OCI-LY7 (cell line): ENCODE measurements around the gene CCDC15. TPM values are rescaled to one million over a fixed set of nuclear protein-coding genes. Genes with fewer than 3 reads are reported as not detected.

Experiments used
- BruUV-seq: library from RNA; stranded (reverse); fragments of 400-500 nt; replicated peaks from 2 replicates; lab custom pipeline; 2021; lab: Mats Ljungman, UMichigan
- CTCF ChIA-PET: fragments of 300-600 bp; sonication (Branson Sonifier 250); formaldehyde crosslinking; loops from one replicate; lab custom pipeline; 2022; ENCODE audit warnings: antibody characterized with exemption; ENCODE audit not compliant: unreplicated experiment; lab: Charles Lee
- POLR2A ChIA-PET: fragments of 300-600 bp; sonication (Branson Sonifier 250); formaldehyde crosslinking; loops from one replicate; lab custom pipeline; 2022; ENCODE audit warnings: antibody characterized with exemption; lab: Charles Lee
- DNase-seq: peaks from one replicate; pipeline ENCODE4 v3.0.0-alpha.2; 2015; ENCODE audit warnings: low spot score
- H2AFZ ChIP-seq: fragments of 200-600 bp; sonication (generic), shearing (Covaris generic); 2 replicates; pipeline ENCODE4 v1.6.1; 2014; ENCODE audit warnings: mild to moderate bottlenecking, antibody characterized with exemption, low read length, moderate library complexity
- H3K27ac ChIP-seq: fragments of 200-600 bp; sonication (generic); 2 replicates; pipeline ENCODE4 v1.5.1; 2014; ENCODE audit warnings: mixed run types, low read depth, mild to moderate bottlenecking, moderate library complexity, low read length, inconsistent platforms; ENCODE audit not compliant: poor library complexity, severe bottlenecking
- H3K36me3 ChIP-seq: fragments of 200-600 bp; sonication (generic); 2 replicates; pipeline ENCODE4 v1.6.1; 2014; ENCODE audit warnings: mild to moderate bottlenecking, antibody characterized with exemption, low read length, moderate library complexity, mixed read lengths; ENCODE audit not compliant: insufficient read depth
- H3K4me1 ChIP-seq: fragments of 200-600 bp; sonication (generic); 2 replicates; pipeline ENCODE4 v1.5.1; 2014; ENCODE audit warnings: mild to moderate bottlenecking, low read length; ENCODE audit not compliant: insufficient read depth, poor library complexity, severe bottlenecking
- H3K4me2 ChIP-seq: fragments of 200-600 bp; sonication (generic); 2 replicates; pipeline ENCODE4 v1.6.1; 2014; ENCODE audit warnings: mild to moderate bottlenecking, low read length
- H3K4me3 ChIP-seq: fragments of 200-600 bp; sonication (generic); 2 replicates; pipeline ENCODE4 v1.5.1; 2014; ENCODE audit warnings: mild to moderate bottlenecking, low read depth, low read length; ENCODE audit not compliant: poor library complexity, severe bottlenecking
- H3K79me2 ChIP-seq: fragments of 200-600 bp; sonication (generic); 2 replicates; pipeline ENCODE4 v1.6.1; 2016; ENCODE audit warnings: low read depth, mild to moderate bottlenecking, low read length, moderate library complexity, mixed read lengths; ENCODE audit not compliant: insufficient read depth
- H3K9me2 ChIP-seq: fragments of 200-600 bp; sonication (generic); 2 replicates; pipeline ENCODE4 v1.6.1; 2016; ENCODE audit warnings: mild to moderate bottlenecking, low read length, mixed read lengths; ENCODE audit not compliant: insufficient read depth
- H3K9me3 ChIP-seq: fragments of 200-600 bp; sonication (generic); 2 replicates; pipeline ENCODE4 v1.6.1; 2014; ENCODE audit warnings: mild to moderate bottlenecking, mixed run types, low read length, mixed read lengths
- H4K20me1 ChIP-seq: fragments of 200-600 bp; sonication (generic); 2 replicates; pipeline ENCODE4 v1.6.1; 2014; ENCODE audit warnings: mild to moderate bottlenecking, antibody characterized with exemption, low read length, moderate library complexity, mixed read lengths; ENCODE audit not compliant: insufficient read depth
- EZH2phosphoT487 ChIP-seq: fragments of 200-600 bp; sonication (generic); IDR thresholded peaks from 2 replicates; pipeline ENCODE4 v1.6.1; 2018; ENCODE audit warnings: low read depth, borderline replicate concordance, mild to moderate bottlenecking, mixed run types, antibody characterized with exemption, low read length, moderate library complexity, mixed read lengths
- intact Hi-C: fragments of 100-400 bp; cut with micrococcal nuclease; formaldehyde crosslinking; loops from one replicate; pipeline ENCODE4 v1.10.0; 2022; ENCODE audit not compliant: unreplicated experiment
- total RNA-seq, 2 experiments: library from RNA; depleted of rRNA in 1 of 2; stranded (reverse); fragments of >200 nt in 1 of 2; shearing (Covaris generic) in 1 of 2; gene quantifications; 2 replicates each; pipeline ENCODE4 v1.2.3, GENCODE V29; 2014 to 2022
- TF ChIP-seq, protein P1 (sequence below): fragments of 200-600 bp; sonication (generic); conservative IDR thresholded peaks from 2 replicates; pipeline ENCODE4 v1.5.1; 2014; ENCODE audit warnings: mild to moderate bottlenecking, antibody characterized with exemption, low read length, moderate library complexity, mixed read lengths

The CCDC15 gene
- total RNA-seq, 2 experiments from 2014 or later = 9.6 to 10.6 TPM

DNA sequence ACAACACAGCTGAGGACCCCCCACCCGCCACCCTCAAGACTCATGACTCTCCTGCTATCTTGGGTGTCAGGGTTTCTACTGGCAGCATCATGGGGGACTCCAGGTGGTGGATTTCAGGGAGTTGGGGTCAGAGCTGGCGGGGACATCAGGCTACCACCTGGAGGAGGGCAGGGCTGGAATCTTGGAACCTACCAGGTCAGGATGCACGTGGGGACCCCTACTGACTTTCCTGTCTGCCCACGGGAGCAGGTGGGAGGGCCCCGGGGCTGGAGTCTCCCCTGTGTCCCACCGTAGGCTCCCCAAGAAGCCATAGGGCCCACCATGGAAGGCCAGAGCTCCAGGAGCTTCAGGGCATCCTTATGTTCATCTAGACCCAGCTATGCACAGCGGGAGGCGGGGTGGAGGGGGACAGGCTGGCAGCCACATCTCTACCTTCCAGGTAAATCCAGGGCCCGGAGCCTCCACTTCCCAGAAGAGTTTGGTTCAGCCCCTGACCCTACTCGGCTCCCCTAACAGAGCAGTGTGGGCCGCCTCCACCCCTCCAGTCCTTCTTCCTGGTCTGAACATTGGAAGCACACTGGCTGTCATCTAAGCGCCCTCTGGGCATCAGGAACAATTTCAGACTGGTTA lies 119.1 kb downstream of the CCDC15 start:
- POLR2A ChIA-PET = interaction anchor here (0.8 to 1.3 kb wide), 6 partner anchors 9 to 112 kb away, joined by 3 to 4 read pairs (median 4); partner anchors contain the start of gene TMEM218
- peaks cover 45% of the 10 kb centered on the region for H3K4me1 ChIP-seq
- H4K20me1 ChIP-seq = no peaks in the 10 kb centered on the region
- intact Hi-C loops = loop anchor here (2.0 to 5.0 kb wide), 2 partner anchors 39 to 118 kb away; partner anchors contain the start of genes CCDC15 and TMEM218
- H3K36me3 ChIP-seq = no peaks in the 10 kb centered on the region
- no TSS peak for BruUV-seq
- no peaks in the 10 kb centered on the region for H3K79me2 ChIP-seq
- H3K4me3 ChIP-seq = peak overlapping the region; percentile 31
- H3K9me3 ChIP-seq = no peaks in the 10 kb centered on the region
- CTCF ChIA-PET = interaction anchor here (0.8 to 1.4 kb wide), 4 partner anchors 14 to 119 kb away, joined by 3 to 7 read pairs (median 4); no protein-coding TSS in a partner anchor
- peak overlapping the region; percentile 77 for H3K4me2 ChIP-seq
- peak overlapping the region; percentile 72; the same call in 1 of the 2 replicates for H2AFZ ChIP-seq
- TF ChIP-seq, protein P1, sequence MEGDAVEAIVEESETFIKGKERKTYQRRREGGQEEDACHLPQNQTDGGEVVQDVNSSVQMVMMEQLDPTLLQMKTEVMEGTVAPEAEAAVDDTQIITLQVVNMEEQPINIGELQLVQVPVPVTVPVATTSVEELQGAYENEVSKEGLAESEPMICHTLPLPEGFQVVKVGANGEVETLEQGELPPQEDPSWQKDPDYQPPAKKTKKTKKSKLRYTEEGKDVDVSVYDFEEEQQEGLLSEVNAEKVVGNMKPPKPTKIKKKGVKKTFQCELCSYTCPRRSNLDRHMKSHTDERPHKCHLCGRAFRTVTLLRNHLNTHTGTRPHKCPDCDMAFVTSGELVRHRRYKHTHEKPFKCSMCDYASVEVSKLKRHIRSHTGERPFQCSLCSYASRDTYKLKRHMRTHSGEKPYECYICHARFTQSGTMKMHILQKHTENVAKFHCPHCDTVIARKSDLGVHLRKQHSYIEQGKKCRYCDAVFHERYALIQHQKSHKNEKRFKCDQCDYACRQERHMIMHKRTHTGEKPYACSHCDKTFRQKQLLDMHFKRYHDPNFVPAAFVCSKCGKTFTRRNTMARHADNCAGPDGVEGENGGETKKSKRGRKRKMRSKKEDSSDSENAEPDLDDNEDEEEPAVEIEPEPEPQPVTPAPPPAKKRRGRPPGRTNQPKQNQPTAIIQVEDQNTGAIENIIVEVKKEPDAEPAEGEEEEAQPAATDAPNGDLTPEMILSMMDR = no peak
- no peak for TF ChIP-seq EZH2phosphoT487
- DNase-seq = no peak
- no peaks in the 10 kb centered on the region for H3K9me2 ChIP-seq
- peak overlapping the region; percentile 64 for H3K27ac ChIP-seq

DNA sequence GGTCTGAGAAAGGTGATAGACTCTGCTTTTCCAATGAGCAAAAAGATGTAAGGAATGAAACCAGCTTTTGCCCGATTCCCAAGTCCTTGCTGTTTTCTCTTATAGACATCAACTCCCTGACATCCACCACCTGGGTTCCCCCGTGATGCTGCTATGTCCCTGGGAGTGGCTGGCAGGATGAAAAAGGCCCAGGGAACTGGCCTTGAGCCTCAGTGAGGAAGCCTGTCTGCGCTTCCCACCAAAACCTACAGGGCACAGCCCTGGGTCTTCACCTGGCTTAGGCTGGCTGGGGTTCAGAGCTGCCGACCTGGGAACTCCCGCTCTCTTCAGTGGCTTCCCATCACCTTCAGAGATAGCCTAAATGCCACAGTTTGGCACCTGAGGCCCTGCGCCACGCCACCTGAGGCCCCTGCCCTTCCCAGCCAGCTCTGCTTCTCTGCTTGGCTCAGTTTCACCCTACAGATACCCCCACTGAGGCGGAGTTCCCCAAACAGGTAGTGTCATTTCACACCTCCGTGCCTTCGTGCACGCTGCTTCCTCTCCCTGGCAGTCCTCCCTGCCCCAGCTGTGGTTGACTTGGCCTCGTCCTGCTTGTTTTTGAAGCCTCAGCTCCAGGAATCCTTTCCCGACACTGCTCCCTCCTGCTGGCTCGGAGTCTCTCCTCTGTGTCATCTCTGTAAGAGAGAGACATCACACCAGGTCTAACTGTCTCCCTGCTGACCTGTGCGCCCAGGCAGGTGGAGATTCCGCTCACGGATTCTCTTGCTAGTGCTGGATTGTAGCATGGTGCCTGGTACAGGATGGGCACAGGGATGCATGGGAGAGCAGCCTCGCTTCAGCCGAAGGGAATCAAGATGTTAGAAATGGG lies 119.8 kb downstream of the CCDC15 start:
- ChIA-PET POLR2A (interaction anchor here (0.6 kb wide), 1 partner anchor 1972 kb away, joined by 5 read pairs; no protein-coding TSS in a partner anchor), CTCF (interaction anchor here (0.9 kb wide), 1 partner anchor 13 kb away, joined by 3 read pairs; no protein-coding TSS in a partner anchor)
- Histone ChIP-seq H3K9me2 (no peaks in the 10 kb centered on the region), H3K9me3 (no peaks in the 10 kb centered on the region), H3K4me2 (peak overlapping the region; percentile 77), H3K79me2 (no peaks in the 10 kb centered on the region), H3K36me3 (no peaks in the 10 kb centered on the region), H3K4me1 (peaks cover 45% of the 10 kb centered on the region), H2AFZ (no peak overlapping the region), H3K27ac (no peak overlapping the region), H3K4me3 (no peak overlapping the region), H4K20me1 (no peaks in the 10 kb centered on the region)
- DNase-seq = peak; percentile 27
- intact Hi-C loops = loop anchor here (2.0 to 5.0 kb wide), 2 partner anchors 38 to 119 kb away; partner anchors contain the start of genes CCDC15 and TMEM218
- BruUV-seq = no TSS peak
- TF ChIP-seq EZH2phosphoT487 = no peak
- TF ChIP-seq, protein P1 = no peak
